GM23338 (cell line): ENCODE data around the gene IWS1. TPM values are rescaled to one million over a fixed set of nuclear protein-coding genes. Genes with fewer than 3 reads are reported as not detected.
"Not testable (repeated sequence)": the region's sequence is repeated elsewhere in the genome, so short reads cannot be mapped to it uniquely, and the experiment has no call there.

Source experiments
- ATAC-seq: fragments of 200-7000 bp; cut with Tn5 transposase; 3 replicates; pipeline ENCODE4 v1.9.1; 2020
- DNase-seq: peaks from one replicate; pipeline ENCODE4 v3.0.0-alpha.2; 2015; ENCODE audit warnings: low spot score
- H2AFZ ChIP-seq: fragments of 200-600 bp; sonication (generic); 2 replicates; pipeline ENCODE4 v1.8.0; 2016; ENCODE audit warnings: antibody characterized with exemption, mild to moderate bottlenecking, moderate library complexity
- H3F3A ChIP-seq: fragments of 200-600 bp; sonication (generic); replicated peaks from 2 replicates; pipeline ENCODE4 v1.8.0; 2017; ENCODE audit warnings: antibody characterized with exemption, mixed run types, low read depth
- H3K27ac ChIP-seq: fragments of 200-600 bp; sonication (generic); 2 replicates; pipeline ENCODE4 v1.6.1; 2016; ENCODE audit warnings: low read depth
- H3K27me3 ChIP-seq: fragments of 200-600 bp; sonication (generic); 2 replicates; pipeline ENCODE4 v1.8.0; 2016; ENCODE audit warnings: mild to moderate bottlenecking, mixed run types, moderate library complexity; ENCODE audit not compliant: insufficient read depth
- H3K36me3 ChIP-seq: fragments of 200-600 bp; sonication (generic); 2 replicates; pipeline ENCODE4 v1.8.0; 2016; ENCODE audit warnings: mild to moderate bottlenecking; ENCODE audit not compliant: insufficient read depth
- H3K4me1 ChIP-seq: fragments of 200-600 bp; sonication (generic); 2 replicates; pipeline ENCODE4 v1.8.0; 2016; ENCODE audit warnings: mild to moderate bottlenecking, moderate library complexity; ENCODE audit not compliant: insufficient read depth
- H3K4me2 ChIP-seq: fragments of 200-600 bp; sonication (generic); 2 replicates; pipeline ENCODE4 v1.7.1; 2017; ENCODE audit warnings: mixed run types
- H3K4me3 ChIP-seq: fragments of 200-600 bp; sonication (generic); 2 replicates; pipeline ENCODE4 v1.6.1; 2016; ENCODE audit warnings: mixed run types
- H3K79me2 ChIP-seq: fragments of 200-600 bp; sonication (generic); replicated peaks from 2 replicates; pipeline ENCODE4 v1.8.0; 2017; ENCODE audit warnings: mild to moderate bottlenecking; ENCODE audit not compliant: insufficient read depth
- H3K9me2 ChIP-seq: fragments of 200-600 bp; sonication (generic); 2 replicates; pipeline ENCODE4 v1.8.0; 2017; ENCODE audit not compliant: insufficient read depth
- H4K20me1 ChIP-seq: fragments of 200-600 bp; sonication (generic); replicated peaks from 2 replicates; pipeline ENCODE4 v1.8.0; 2017; ENCODE audit warnings: mild to moderate bottlenecking; ENCODE audit not compliant: insufficient read depth
- H3K27ac Mint-ChIP-seq: 2 replicates; pipeline ENCODE4 v1.8.0; 2020; ENCODE audit warnings: inconsistent platforms, mild to moderate bottlenecking, moderate library complexity, mixed read lengths
- H3K27me3 Mint-ChIP-seq: 3 replicates; pipeline ENCODE4 v1.8.0; 2022; ENCODE audit warnings: low read depth, mild to moderate bottlenecking, moderate library complexity, mixed read lengths, inconsistent platforms; ENCODE audit not compliant: insufficient read depth, poor library complexity
- H3K36me3 Mint-ChIP-seq: 3 replicates; pipeline ENCODE4 v1.8.0; 2021; ENCODE audit warnings: low read depth, mild to moderate bottlenecking, inconsistent platforms, moderate library complexity, mixed read lengths
- H3K4me1 Mint-ChIP-seq: 3 replicates; pipeline ENCODE4 v1.8.0; 2020; ENCODE audit warnings: mild to moderate bottlenecking, inconsistent platforms, mixed read lengths
- H3K4me3 Mint-ChIP-seq: 3 replicates; pipeline ENCODE4 v1.8.0; 2021; ENCODE audit warnings: moderate library complexity, mild to moderate bottlenecking, inconsistent platforms, mixed read lengths
- H3K9me3 Mint-ChIP-seq: 3 replicates; pipeline ENCODE4 v1.8.0; 2020; ENCODE audit warnings: moderate library complexity, mild to moderate bottlenecking, inconsistent platforms, mixed read lengths
- ETS1 ChIP-seq: IDR thresholded peaks from 2 replicates; pipeline ENCODE4 v1.6.1; 2016; ENCODE audit warnings: antibody characterized with exemption
- EZH2 ChIP-seq: fragments of 200-600 bp; sonication (generic); IDR thresholded peaks from one replicate; pipeline ENCODE4 v1.8.0; 2017; ENCODE audit warnings: antibody characterized with exemption, mild to moderate bottlenecking, low read depth; ENCODE audit not compliant: unreplicated experiment
- ZNF462 ChIP-seq: fragments of 250-450 bp; sonication (Bioruptor Pico); IDR thresholded peaks from 2 replicates; pipeline ENCODE4 v1.5.0; 2020; ENCODE audit warnings: mild to moderate bottlenecking, moderate library complexity
- polyA plus RNA-seq: library from polyadenylated mRNA; unstranded; fragments of >200 nt; fragmentation: Nextera tagmentation; extraction: Ambion mirVana; gene quantifications from 2 replicates; pipeline ENCODE4 v1.2.1, GENCODE V29; 2016
- total RNA-seq: library from RNA; depleted of rRNA; stranded (reverse); fragments of >200 nt; shearing (Covaris generic); gene quantifications from 2 replicates; pipeline ENCODE4 v1.2.3, GENCODE V29; 2014

IWS1 gene
- total and polyA plus RNA-seq, 2 experiments from 2014 or later: 82.8 to 97.2 TPM

- H3K4me3 ChIP-seq: no peak overlapping the region
- no peaks in the 10 kb centered on the region for H3K36me3 ChIP-seq
- Mint-ChIP-seq H3K9me3 (no peaks in the 10 kb centered on the region), H3K4me3 (no peak overlapping the region), H3K27ac (no peak overlapping the region), H3K27me3 (peaks cover 8% of the 10 kb centered on the region), H3K36me3 (no peaks in the 10 kb centered on the region), H3K4me1 (peaks cover 6% of the 10 kb centered on the region)
- H2AFZ ChIP-seq: no peak overlapping the region
- DNase-seq: no peak
- ATAC-seq: no peak
- no peaks in the 10 kb centered on the region for H3F3A ChIP-seq
- H3K27me3 ChIP-seq: no peaks in the 10 kb centered on the region
- no peak overlapping the region for H3K4me2 ChIP-seq
- no peak overlapping the region for H3K27ac ChIP-seq
- TF ChIP-seq EZH2 (no peak), ZNF462 (CRISPR knock-in tag) (no peak), ETS1 (no peak)
- no peaks in the 10 kb centered on the region for H4K20me1 ChIP-seq
- no peaks in the 10 kb centered on the region; the same call in 1 of the 2 replicates for H3K4me1 ChIP-seq
- H3K9me2 ChIP-seq: no peaks in the 10 kb centered on the region
- H3K79me2 ChIP-seq: no peaks in the 10 kb centered on the region
Observed at GRCh38 chr2:127572841-127573240, 46.6 kb upstream of the IWS1 start.

- H3K27ac Mint-ChIP-seq, ATAC-seq, H3K9me2 ChIP-seq, H2AFZ ChIP-seq, H3K9me3 Mint-ChIP-seq, H3K4me1 ChIP-seq, H3K4me2 ChIP-seq, H3K36me3 ChIP-seq, H3K27me3 Mint-ChIP-seq, H3K4me3 ChIP-seq, H3K79me2 ChIP-seq, H3F3A ChIP-seq, H3K36me3 Mint-ChIP-seq, H3K27ac ChIP-seq, H3K27me3 ChIP-seq, H3K4me3 Mint-ChIP-seq, H4K20me1 ChIP-seq, DNase-seq: not testable (repeated sequence)
- peaks cover 10% of the 10 kb centered on the region for H3K4me1 Mint-ChIP-seq
Observed at GRCh38 chr2:127572352-127572751, 46.1 kb upstream of the IWS1 start.
